ENCODE data around the gene GRID2.

Gene GRID2

DNA sequence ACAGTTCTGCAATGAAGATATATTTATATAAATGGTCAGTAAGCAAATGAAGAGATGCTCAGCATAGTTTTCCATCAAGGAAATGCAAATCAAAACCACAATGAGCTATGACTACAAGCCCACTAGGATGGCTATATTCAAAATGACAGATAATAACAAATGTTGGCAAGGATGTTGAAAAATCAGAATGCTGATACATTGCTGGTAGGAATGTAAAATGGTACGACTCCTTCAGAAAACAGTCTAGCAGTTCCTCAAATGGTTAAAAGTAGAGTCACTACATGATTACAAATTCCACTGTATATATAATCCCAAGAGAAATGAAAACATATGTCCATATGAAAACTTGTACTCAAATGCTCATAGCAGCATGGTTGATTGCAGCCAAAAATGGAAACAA lies 1099.8 kb downstream of the GRID2 start:
- DNase-seq (ENCODE audit: low read depth in 2 of 2): peak in 1 of 2 experiments; percentile 26

DNA sequence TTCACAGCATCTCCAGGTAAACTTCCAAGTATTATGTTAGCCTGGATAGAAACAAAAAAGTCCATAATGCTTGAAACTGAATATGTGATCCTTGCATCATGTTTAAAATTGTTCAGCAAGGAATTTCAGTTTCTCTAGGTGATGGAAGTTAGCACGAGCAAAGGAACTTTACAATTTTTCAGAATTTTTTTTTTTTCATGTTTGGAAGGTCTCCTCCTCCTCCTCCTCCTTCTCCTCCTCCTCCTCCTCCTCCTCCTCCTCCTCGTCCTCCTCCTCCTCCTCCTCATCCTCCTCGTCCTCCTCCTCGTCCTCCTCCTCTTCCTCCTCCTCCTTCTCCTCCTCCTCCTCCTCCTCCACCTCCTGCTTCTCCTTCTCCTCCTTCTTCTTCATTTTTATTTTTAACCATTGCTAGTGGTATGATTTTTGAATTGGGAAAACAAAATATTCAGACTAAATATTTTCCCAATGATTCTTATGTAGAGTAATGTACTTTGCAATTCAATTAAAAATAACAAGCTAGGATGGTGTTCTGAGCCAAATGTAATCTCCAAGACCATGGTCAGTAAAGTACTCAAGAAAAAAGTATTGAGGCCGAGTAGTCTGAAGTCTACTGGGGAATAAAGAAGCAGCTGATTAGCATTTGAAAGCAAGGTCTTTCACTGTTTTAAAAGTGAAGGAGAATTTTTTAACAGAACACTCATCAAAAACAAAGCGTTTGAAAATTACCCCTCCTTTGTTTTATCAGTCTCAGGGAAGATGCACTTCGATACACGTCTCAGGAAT lies 1103.9 kb downstream of the GRID2 start:
- no peak for DNase-seq (ENCODE audit: low read depth in 2 of 2)

DNA sequence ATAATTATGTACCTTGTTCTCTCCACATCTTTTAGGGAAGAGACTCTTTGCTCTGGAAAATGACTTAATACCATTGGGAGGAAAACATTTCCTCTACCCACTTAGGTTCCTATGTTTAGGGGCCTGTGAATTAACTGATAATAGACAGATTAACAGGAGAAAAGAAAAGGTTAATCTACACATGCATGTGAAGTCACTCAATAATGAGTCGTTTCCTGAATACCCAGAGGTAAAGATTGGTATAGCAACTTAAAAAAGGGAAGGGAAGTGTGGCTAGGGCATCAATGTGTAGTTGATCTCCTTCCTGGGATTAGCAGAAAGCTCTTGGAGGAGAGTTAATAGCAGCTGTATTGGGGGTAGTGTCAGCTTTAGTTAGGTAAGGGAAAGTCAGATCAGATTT lies 1105.3 kb downstream of the GRID2 start:
- DNase-seq (ENCODE audit: low read depth in 2 of 2): no peak

DNA sequence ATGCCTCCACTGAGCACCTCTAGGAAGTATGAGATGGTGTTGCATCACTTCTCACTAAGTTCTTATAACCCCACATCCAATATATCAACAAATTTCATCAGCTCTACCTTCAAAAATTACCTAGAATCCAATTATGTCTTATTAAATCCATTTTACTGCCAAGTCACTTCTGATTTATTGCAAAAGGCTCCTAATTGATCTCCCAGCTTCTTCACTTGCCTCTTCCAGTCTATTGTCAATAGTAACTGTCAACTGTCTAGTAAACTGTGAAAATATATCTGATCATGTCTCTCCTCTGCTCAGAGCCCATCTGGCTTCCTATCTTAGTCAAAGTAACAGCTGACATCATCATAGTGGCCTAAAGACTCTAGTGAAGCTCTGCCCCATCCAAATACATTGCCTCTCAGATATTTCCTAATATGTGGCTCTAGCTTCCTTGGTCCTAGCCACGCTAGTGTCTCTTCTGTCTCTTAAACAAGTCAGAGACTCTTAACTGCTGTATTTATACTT lies 1110.3 kb downstream of the GRID2 start:
- DNase-seq (ENCODE audit: low read depth in 2 of 2): no peak

DNA sequence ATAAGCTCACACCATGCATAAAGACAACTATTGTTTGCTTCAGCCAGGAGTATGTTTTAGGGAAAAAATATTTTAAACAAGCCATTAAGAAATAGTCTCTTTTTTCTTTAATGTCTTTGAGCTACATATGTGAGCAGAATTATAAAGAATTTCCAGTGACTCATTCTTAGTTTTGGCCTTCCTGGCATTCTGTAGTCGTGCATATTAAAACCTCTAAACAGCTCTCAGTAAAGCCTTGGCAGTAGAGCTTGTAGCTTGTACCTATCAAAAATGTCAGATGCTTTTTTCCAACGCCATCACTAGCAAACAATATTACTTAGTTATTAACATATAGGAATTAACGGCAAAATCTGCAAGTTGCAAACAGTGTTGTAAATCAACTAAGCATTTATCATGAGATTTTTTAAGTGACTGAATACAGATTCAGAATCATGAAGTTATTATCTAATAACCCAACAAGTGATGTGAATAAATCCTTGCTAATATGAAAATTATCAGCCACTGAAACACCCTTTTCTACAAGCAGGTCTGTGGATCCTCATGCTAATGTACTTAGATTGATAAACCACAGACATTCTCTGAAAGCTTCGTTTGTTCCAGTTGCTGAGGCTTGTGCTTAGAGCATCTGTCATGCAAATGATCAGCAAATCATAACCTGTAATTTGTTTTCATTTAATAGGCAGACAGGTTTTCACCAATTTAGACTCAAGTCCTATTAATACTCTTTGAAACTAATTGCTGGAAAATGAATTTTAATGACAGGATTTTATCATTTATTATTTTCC lies 1112.8 kb downstream of the GRID2 start:
- no peak for DNase-seq (ENCODE audit: low read depth in 2 of 2)

DNA sequence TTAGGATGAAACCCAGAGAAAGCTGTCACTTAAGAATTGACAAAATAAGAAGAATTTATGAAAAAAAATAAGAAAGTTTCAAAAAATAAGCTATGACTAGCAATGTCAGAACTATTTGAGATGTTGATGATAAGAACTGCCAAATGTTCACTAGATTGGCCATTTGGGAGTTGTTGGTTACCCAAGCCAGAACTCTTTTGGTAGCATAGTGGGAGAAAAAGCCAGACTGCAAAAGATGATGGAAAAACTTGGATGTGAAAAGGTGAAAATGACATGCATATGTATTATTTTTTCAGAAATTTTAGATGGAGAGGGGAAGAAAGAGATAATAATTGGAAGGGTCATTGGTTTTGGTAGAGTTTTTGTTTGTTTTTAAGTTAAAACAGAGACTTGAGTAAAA lies 1127.6 kb downstream of the GRID2 start:
- DNase-seq (ENCODE audit: low read depth in 2 of 2): no peak

DNA sequence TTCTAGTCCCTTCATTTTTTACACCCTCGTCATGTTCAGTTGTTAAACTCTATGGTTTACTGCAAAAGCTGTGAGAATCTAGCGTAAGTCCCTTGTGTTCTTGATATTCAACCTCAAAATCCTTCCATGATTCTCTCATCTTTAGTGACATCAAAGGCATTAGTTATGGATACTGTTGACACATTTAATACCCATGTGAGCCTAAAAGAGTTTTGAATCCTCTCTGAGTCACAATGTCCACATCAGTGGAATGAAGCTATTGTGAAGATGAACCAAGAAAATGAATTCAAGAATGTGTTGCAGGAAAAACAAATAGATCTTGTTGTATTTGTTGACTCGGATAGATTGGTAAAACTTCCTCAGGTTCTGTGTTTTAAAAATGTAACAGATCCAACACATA lies 1130.1 kb downstream of the GRID2 start:
- DNase-seq (ENCODE audit: low read depth in 2 of 2): no peak

DNA sequence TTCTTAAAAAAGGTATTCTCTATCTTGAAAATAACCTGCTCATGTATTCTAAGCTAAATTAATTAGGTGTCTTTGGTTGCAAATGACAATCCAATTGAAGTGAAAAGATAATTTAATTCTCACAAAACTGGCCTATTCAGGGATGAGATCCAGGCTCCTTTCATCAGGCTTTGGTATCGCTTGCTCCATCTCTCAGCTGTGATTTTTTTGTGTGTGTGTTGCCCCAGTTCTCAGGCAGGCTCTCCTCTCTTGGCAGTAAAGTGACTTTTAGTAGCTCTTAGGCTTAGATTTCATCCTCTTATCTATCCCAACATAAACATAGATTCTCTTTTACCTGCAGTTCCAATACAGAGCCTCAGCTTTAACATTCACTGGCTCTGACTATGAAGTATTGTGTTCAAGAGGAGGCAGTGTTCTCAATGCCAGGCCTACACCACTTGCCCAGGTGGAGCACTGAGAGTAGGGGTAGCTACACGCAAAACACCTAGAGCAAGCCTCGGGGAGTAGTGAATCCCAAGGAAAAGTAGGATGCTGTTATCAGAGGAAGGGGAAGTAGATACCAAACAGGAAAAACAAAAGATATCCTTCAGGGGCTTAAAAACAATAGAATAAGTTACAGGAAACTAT lies 1132.3 kb downstream of the GRID2 start:
- DNase-seq (ENCODE audit: low read depth in 2 of 2): no peak

DNA sequence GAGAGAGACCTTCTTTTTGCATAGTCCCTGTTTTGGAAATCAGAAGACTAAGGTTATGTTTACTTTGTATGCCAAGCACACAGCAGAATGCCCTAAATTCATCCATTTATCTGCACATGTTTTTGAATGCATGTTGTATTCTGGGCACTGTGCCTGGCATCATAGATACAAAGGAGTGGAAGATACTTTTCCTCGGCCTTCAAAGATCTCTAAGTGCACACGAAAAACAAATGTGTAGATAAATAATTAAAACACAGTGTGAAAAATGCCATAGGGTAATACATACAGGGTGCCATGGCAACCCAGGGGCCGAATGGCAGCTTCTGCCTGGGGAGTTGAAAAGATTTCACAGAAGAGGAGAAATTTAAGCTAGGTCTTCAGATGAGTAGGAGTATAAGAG lies 1134.2 kb downstream of the GRID2 start:
- no peak for DNase-seq (ENCODE audit: low read depth in 2 of 2)

DNA sequence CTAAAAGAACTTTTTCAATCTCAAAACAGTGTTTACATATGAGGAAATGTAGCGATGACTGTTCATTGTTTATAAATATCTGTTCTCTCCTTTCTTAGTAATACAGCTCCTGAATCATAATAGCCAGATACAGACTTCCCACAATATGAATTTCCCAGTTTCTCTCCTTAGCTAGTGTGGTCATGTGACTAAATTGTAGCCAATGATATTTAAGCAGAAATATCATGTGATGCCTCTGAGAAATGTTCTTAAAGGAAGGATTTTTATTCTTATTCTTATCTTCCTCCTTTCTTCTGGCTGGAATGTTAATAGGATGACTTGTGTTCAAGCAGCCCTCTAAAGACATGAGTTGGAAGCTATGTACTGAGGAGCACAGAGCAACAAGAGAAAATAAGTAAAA lies 1141.1 kb downstream of the GRID2 start:
- no peak for DNase-seq (ENCODE audit: low read depth in 2 of 2)

DNA sequence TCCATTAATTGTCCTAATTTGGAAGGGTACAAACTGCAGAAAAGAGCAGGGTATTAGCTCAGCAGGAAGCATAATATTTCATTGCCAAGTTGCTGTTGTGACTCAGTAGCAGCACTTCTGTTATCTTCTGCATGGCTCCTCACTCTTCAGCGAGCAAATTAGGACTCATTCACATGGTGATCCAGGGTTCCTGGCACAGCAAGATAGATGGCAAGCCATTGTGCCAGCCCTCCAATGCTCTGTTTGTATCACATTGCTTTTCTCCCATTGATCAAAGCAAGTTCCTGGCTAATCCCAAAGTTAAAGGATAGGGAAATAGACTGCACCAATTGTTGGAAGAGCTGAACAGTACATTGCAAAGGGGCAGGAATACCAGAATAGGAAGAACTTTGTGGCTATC lies 1142.3 kb downstream of the GRID2 start:
- no peak for DNase-seq (ENCODE audit: low read depth in 2 of 2)

DNA sequence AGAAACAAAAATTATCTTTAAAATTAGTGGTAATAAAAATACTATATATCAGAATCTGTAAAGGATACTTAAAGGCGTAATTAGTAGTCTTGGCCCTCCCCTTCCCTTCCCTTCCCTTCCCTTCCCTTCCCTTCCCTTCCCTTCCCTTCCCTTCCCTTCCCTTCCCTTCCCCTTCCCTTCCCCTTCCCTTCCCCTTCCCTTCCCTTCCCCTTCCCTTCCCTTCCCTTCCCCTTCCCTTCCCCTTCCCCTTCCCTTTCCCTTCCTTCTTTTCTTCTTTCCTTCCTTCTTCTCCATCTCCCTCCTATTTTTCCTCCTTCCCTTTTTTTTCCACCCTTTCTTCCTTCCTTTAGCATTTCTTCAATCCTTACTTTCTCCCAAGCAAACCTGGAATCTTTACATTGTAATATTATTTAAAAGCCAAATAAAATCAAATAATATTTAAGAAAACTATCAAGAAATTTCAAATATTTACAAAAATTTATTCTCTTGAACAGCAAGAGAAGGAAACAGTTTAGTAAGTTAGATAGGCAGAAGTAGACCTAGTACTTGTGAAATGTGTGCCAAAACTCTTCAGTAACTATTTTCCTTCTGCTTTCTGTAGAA lies 1145.0 kb downstream of the GRID2 start:
- no peak for DNase-seq (ENCODE audit: low read depth in 2 of 2)

DNA sequence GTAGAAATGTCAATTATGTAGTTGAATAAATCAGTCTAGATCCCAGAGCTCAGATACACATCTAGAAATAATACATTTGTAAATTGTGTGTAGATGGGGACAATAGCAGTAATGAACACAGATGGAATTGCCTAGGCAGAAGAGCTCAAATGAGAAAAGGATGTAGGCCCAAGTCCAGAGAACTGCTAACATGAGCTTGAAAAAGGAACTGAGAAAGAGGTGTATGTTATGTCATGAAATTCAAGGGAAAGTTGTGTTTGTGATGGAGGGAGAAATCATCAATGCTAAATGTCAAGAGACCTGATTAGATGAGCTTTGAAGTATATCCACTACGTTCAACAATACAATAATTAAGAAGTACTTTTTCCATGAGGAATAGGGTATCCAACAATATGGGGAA lies 1148.2 kb downstream of the GRID2 start:
- no peak for DNase-seq (ENCODE audit: low read depth in 2 of 2)

DNA sequence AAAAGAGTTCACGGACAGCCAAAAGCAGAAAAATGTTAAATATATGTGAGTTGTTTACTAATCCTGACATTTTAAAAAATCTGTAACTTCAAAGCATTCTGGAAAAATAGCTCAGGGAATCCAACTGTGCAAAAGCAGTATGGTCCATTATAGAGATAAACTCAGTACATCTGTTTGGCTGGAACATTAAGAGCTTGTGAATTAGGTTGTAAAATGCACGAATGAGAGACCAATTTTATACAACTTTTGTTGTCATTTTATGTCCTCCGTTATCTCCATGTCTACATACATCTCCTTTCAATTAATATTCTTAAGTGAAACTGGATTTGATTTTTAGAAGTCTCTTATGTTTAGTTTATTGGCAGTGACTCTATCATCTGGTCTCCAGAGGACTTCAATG lies 1157.8 kb downstream of the GRID2 start:
- no peak for DNase-seq (ENCODE audit: low read depth in 2 of 2)

DNA sequence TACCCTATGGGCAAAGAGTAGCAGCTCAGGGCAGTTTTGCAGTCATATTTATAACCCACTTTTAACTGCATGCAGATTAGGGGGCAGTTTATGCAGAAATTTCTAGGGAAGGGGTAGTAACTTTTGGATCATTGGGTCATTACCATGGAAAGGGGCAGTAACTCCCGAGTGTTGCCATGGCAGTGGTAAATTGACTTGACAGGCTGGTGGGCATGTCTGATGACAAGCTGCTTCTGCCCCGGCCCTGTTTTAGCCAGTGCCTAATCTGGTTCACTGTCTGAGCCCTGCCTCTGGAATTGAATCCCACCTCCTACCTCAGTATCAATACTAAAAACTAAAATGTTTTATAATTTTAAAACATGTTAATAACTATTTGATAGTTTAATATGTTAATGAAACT lies 1162.7 kb downstream of the GRID2 start:
- DNase-seq (ENCODE audit: low read depth in 2 of 2): no peak

DNA sequence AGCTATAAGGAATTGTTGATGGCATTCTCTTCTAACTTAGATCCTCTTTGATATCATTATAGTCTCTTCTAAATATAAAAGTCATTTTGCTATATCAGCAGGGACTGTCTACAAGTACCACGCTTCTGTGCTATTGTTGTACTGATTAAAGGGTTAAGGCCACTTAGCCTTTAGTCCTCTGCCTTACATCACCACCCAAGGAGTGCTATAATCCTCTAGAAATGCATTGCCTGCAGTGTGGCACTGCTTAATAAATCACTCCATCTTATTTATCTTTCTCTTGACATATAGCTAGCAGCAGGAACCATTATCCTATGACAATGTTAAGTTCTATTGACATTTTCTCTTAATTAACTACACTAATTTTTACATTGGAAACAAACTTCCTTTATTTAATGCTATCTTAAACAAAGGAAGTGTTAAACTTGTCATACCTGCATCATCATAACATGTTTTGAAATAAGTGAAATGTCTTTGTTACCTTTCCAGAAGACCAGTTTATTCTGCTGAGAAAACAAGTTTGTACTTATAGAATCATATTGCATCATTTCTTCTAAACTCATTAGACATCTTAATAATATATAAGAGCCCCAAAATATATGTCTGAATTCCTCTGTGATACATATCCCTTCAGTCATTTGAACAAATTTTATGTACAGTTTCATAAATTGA lies 1163.9 kb downstream of the GRID2 start:
- DNase-seq (ENCODE audit: low read depth in 2 of 2): no peak

DNA sequence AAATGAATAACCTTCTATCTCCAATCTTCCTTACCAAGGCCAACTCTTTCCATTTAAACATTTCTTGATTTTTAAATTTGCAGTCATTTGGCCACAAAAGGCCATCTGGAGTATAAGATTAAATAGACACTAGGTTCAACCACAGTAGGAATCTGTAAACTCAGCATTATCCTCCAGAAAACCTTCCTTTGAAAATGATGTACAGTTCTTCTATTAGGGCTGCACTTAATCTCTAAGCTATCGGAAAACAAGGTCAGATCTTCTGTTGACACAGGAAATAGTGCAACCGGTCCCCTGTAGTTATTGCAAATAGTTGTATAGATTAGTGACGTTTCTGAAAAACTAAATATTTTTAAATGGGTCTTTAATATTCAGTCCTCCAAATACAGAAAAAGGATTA lies 1165.8 kb downstream of the GRID2 start:
- DNase-seq (ENCODE audit: low read depth in 2 of 2): no peak

DNA sequence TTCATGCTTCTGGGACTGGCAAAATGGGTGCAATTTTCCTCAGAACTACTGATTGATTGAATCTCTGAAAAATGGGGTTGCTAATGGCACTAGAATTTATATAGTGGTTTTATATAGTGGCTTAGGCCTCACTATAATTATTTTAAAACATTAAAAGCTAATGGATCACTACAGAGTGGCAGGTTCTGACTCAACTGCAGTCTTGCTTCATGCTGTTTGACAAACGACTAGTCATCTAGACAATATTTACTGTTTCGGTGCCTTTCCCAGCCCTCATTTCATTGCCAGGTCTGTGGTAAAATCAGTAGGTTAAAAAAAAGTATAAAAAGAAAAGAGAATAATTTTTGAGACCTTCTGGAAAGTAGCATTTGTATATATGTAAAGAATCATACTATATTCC lies 1172.0 kb downstream of the GRID2 start:
- no peak for DNase-seq (ENCODE audit: low read depth in 2 of 2)

DNA sequence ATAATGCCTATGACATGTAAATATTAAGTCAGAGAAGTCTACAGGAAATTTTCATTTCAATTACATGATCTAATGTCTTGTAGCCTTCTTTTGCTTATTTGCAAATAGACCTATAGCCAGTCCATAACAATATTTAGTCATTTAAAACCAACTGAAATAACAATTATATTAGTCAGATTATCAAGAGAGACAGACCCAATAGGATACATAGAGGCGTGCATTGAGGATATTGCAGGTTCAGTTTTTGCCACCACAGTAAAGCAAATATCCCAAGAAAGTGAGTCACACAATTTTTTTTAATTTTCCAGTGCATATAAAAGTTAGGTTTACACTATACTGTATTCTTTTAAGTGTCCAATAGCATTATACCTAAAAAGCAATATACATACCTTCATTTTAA lies 1175.0 kb downstream of the GRID2 start:
- DNase-seq (ENCODE audit: low read depth in 2 of 2): no peak

DNA sequence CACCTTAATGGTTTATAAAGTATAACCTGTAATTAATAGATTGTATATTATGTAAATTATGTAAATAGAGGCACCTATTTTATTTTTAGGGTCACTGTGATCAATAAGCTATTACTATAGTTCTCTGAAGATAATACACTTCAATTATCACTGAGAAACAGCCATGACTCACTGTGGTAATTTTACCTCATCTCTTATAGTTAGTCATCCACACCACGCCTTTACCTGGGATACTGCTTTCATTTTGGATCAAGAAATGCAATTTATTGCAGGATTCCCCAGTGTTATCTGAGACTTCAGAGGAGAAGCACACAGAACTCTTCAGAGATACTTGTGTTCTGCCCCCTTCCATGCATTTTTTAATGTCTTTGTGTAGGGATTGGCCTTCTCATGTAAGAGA lies 1176.7 kb downstream of the GRID2 start:
- DNase-seq (ENCODE audit: low read depth in 2 of 2): no peak

DNA sequence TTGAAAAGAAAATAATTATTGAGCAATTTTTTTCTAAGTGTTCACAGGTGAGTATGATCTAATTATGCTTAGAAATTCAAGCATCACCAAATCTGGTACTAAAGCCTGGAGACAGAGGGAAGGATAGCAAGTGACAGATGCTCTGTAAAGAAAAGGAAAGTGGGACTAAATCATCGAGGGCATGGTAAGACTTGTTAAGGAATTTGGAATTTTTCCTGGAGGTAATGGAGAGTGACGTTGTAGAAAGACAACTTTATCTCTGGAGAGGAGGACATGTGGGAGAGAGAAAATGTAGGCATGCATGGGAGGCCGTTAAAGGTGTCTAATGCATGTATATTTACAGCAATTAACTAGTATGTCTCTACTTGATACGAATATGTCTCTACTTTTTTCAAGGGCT lies 1191.6 kb downstream of the GRID2 start:
- no peak for DNase-seq (ENCODE audit: low read depth in 2 of 2)

DNA sequence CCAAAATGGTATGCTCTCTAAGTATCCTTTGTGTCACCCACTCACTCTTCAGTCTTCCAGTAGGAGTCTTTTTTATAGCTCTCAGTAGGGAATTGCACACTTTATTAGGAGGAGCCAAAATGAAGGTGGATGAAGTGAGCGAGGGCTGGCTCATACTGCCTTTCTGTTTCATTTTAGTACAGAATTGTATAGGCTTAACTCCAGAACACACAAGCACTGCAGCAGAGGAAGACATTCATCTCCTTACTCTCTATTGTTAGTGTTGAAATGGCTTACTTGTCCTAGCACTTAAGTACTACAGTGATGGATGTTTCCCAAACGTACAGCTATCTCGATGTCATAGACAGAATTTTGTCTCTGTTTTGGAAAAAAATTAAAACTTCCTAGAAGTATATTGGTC lies 1197.5 kb downstream of the GRID2 start:
- no peak for DNase-seq (ENCODE audit: low read depth in 2 of 2)
